GM23248 (cell line): ENCODE data around the gene PZP. TPM values are rescaled to one million over a fixed set of nuclear protein-coding genes. Genes with fewer than 3 reads are reported as not detected.

Experiments
- DNase-seq: peaks from one replicate; pipeline ENCODE4 v3.0.0-alpha.2; 2015
- H2AFZ ChIP-seq: fragments of 200-600 bp; sonication (generic); 2 replicates; pipeline ENCODE4 v1.6.1; 2016; ENCODE audit warnings: antibody characterized with exemption
- H3F3A ChIP-seq: fragments of 200-600 bp; sonication (generic); 2 replicates; pipeline ENCODE4 v1.6.1; 2016; ENCODE audit warnings: mild to moderate bottlenecking, antibody characterized with exemption, mixed run types; ENCODE audit not compliant: insufficient read depth
- H3K27ac ChIP-seq: fragments of 200-600 bp; sonication (generic); 2 replicates; pipeline ENCODE4 v1.5.1; 2016; ENCODE audit warnings: mild to moderate bottlenecking
- H3K27me3 ChIP-seq: fragments of 200-600 bp; sonication (generic); replicated peaks from 2 replicates; pipeline ENCODE4 v1.6.1; 2016; ENCODE audit warnings: mild to moderate bottlenecking; ENCODE audit not compliant: insufficient read depth
- H3K36me3 ChIP-seq: fragments of 200-600 bp; sonication (generic); 2 replicates; pipeline ENCODE4 v1.6.1; 2016; ENCODE audit warnings: low read depth, mild to moderate bottlenecking
- H3K4me1 ChIP-seq: fragments of 200-600 bp; sonication (generic); 2 replicates; pipeline ENCODE4 v1.6.1; 2016; ENCODE audit warnings: mild to moderate bottlenecking; ENCODE audit not compliant: insufficient read depth
- H3K4me2 ChIP-seq: fragments of 200-600 bp; sonication (generic); one replicate; pipeline ENCODE4 v1.6.1; 2016; ENCODE audit warnings: mild to moderate bottlenecking; ENCODE audit not compliant: unreplicated experiment
- H3K4me3 ChIP-seq: fragments of 200-600 bp; sonication (generic); 2 replicates; pipeline ENCODE4 v1.5.1; 2016; ENCODE audit warnings: mild to moderate bottlenecking
- H3K79me2 ChIP-seq: fragments of 200-600 bp; sonication (generic); 2 replicates; pipeline ENCODE4 v1.6.1; 2016; ENCODE audit warnings: mild to moderate bottlenecking; ENCODE audit not compliant: insufficient read depth
- H3K9ac ChIP-seq: fragments of 200-600 bp; sonication (generic); 2 replicates; pipeline ENCODE4 v1.6.1; 2016; ENCODE audit warnings: mild to moderate bottlenecking
- H3K9me2 ChIP-seq: fragments of 200-600 bp; sonication (generic); 2 replicates; pipeline ENCODE4 v1.6.1; 2016; ENCODE audit warnings: mixed run types, mild to moderate bottlenecking, moderate library complexity; ENCODE audit not compliant: insufficient read depth
- H3K9me3 ChIP-seq: fragments of 200-600 bp; sonication (generic); one replicate; pipeline ENCODE4 v1.6.1; 2017; ENCODE audit warnings: low read depth
- H4K20me1 ChIP-seq: fragments of 200-600 bp; sonication (generic); 2 replicates; pipeline ENCODE4 v1.6.0; 2016; ENCODE audit not compliant: insufficient read depth
- EZH2 ChIP-seq: fragments of 200-600 bp; sonication (generic); IDR thresholded peaks from 2 replicates; pipeline ENCODE4 v1.6.1; 2018; ENCODE audit warnings: antibody characterized with exemption, mild to moderate bottlenecking; ENCODE audit not compliant: insufficient read depth, poor library complexity, severe bottlenecking
- EZH2phosphoT487 ChIP-seq: fragments of 200-600 bp; sonication (generic); IDR thresholded peaks from 2 replicates; pipeline ENCODE4 v1.6.1; 2018; ENCODE audit warnings: antibody characterized with exemption, moderate library complexity, mild to moderate bottlenecking, low read depth; ENCODE audit not compliant: insufficient read depth
- WGBS, 2 experiments: methylation state at CpG; one replicate each; pipeline ENCODE4 v1.1.6; 2015 to 2017; ENCODE audit warnings: low lambda C conversion rate in 2 of 2, low coverage in 1 of 2; ENCODE audit errors: missing lambda C conversion rate in 2 of 2; 5-methylcytosine and 5-hydroxymethylcytosine counted together
- in situ Hi-C: fragments of 300-500 bp; cut with MboI; formaldehyde crosslinking; loops from 2 replicates; pipeline ENCODE4 v1.15.0; 2020
- microRNA counts: library from miRNA; unstranded; fragments of <30 nt; microRNA quantifications from one replicate; lab custom pipeline; 2016
- microRNA-seq: library from miRNA; unstranded; fragments of <30 nt; microRNA quantifications from one replicate; pipeline ENCODE4, GENCODE V29; 2016; ENCODE audit warnings: borderline number of aligned reads
- polyA plus RNA-seq: library from polyadenylated mRNA; unstranded; fragments of >200 nt; fragmentation: Nextera tagmentation; extraction: Ambion mirVana; gene quantifications from 2 replicates; pipeline ENCODE4 v1.2.1, GENCODE V29; 2016
- total RNA-seq: library from RNA; depleted of rRNA; stranded (reverse); fragments of >200 nt; shearing (Covaris generic); gene quantifications from 2 replicates; pipeline ENCODE4 v1.2.3, GENCODE V29; 2014; rRNA removed

Gene PZP
- total and polyA plus RNA-seq, 2 experiments from 2014 or later: not detected

- WGBS, 2 experiments: 54 to 61% methylated on average over 4 of the region's 4 CpGs
- in situ Hi-C loops: no loop called here
- H2AFZ ChIP-seq: no peak overlapping the region
These were observed 104.9 kb downstream of the PZP start for GRCh38 chr12:9103050-9103849.

GRCh38 chr12:9101018-9101687 lies 107.0 kb downstream of the PZP start:
- H3K4me2 ChIP-seq: no peak overlapping the region
- no peaks in the 10 kb centered on the region for H3K9me2 ChIP-seq
- no peak overlapping the region for H3K4me3 ChIP-seq
- no peaks in the 10 kb centered on the region for H3K36me3 ChIP-seq
- no peak for DNase-seq
- no peaks in the 10 kb centered on the region for H3K27me3 ChIP-seq
- no peaks in the 10 kb centered on the region for H3F3A ChIP-seq
- no peaks in the 10 kb centered on the region for H4K20me1 ChIP-seq
- TF ChIP-seq EZH2phosphoT487: no peak
- TF ChIP-seq EZH2: no peak
- H2AFZ ChIP-seq: no peak overlapping the region
- in situ Hi-C loops: no loop called here
- 48 to 49% methylated on average over 8 of the region's 8 CpGs for WGBS, 2 experiments
- no peaks in the 10 kb centered on the region for H3K79me2 ChIP-seq
- H3K4me1 ChIP-seq: no peaks in the 10 kb centered on the region
- no peak overlapping the region for H3K9ac ChIP-seq
- no peak overlapping the region for H3K27ac ChIP-seq
- no peaks in the 10 kb centered on the region for H3K9me3 ChIP-seq

More at GRCh38 chr12:9103050-9103849, 104.9 kb downstream of the PZP start:
- H3K27ac ChIP-seq: no peak overlapping the region
- H3K9me2 ChIP-seq: no peaks in the 10 kb centered on the region
- no peaks in the 10 kb centered on the region for H3K79me2 ChIP-seq
- H3F3A ChIP-seq: no peaks in the 10 kb centered on the region
- no peaks in the 10 kb centered on the region for H3K4me1 ChIP-seq
- no peak for TF ChIP-seq EZH2phosphoT487
- TF ChIP-seq EZH2: no peak
- H3K27me3 ChIP-seq: no peaks in the 10 kb centered on the region
- no peak overlapping the region for H3K4me3 ChIP-seq
- H4K20me1 ChIP-seq: no peaks in the 10 kb centered on the region
- DNase-seq: no peak
- H3K9me3 ChIP-seq: no peaks in the 10 kb centered on the region
- H3K9ac ChIP-seq: no peak overlapping the region
- H3K36me3 ChIP-seq: no peaks in the 10 kb centered on the region
- H3K4me2 ChIP-seq: no peak overlapping the region

GRCh38 chr12:9099552-9100190 lies 108.5 kb downstream of the PZP start:
- Histone ChIP-seq H3K4me3 (no peak overlapping the region), H3K27me3 (no peaks in the 10 kb centered on the region), H3F3A (no peaks in the 10 kb centered on the region), H3K36me3 (no peaks in the 10 kb centered on the region), H3K4me1 (no peaks in the 10 kb centered on the region), H3K9ac (no peak overlapping the region), H3K27ac (no peak overlapping the region), H2AFZ (no peak overlapping the region), H3K9me3 (no peaks in the 10 kb centered on the region), H4K20me1 (no peaks in the 10 kb centered on the region), H3K4me2 (no peak overlapping the region), H3K9me2 (no peaks in the 10 kb centered on the region), H3K79me2 (no peaks in the 10 kb centered on the region)
- in situ Hi-C loops: no loop called here
- DNase-seq: no peak
- no peak for TF ChIP-seq EZH2
- no peak for TF ChIP-seq EZH2phosphoT487
- 77 to 88% methylated on average over 2 of the region's 2 CpGs for WGBS, 2 experiments

MicroRNAs encoded within 50 kb of the gene (microRNA counts, 767-probe panel; counts per million panel counts)
- microRNA hsa-miR-1244 (lab: Ali Mortazavi, UCI): 447 counts per million, percentile 86 among the panel's probes with 10 or more counts

Small RNA genes within 50 kb of the gene (microRNA-seq; reads per million reads assigned to microRNA genes)
- gene MIR1244-3: not detected

Other genes starting within 250 kb of the PZP start
- not detected in 2 replicates for gene KLRG1, start 218.8 kb downstream of the PZP start, total RNA-seq
- gene KLRG1, start 218.8 kb downstream of the PZP start, polyA plus RNA-seq: 1.1 TPM in 1 of 2 replicates, not detected in the other
- gene A2M, start 92.5 kb downstream of the PZP start, total RNA-seq: 34.9 and 60.6 TPM in 2 replicates
- 40.1 and 43.2 TPM in 2 replicates for gene A2M, start 92.5 kb downstream of the PZP start, polyA plus RNA-seq